Measurements from ENCODE around the gene TNFSF13B. TPM values are rescaled to one million over a fixed set of nuclear protein-coding genes. Genes with fewer than 3 reads are reported as not detected.

The TNFSF13B gene
- total RNA-seq, 1 donor from 2014 or later, result 0.47 TPM

GRCh38 chr13:108352599-108352998, 83.1 kb downstream of the TNFSF13B start:
- peak overlapping the region; percentile 9 for H3K27ac Mint-ChIP-seq (ENCODE audit: unreplicated experiment)
- no peak for DNase-seq
- peaks cover 17% of the 10 kb centered on the region for H3K4me1 Mint-ChIP-seq (ENCODE audit: low read depth, unreplicated experiment)
- no peaks in the 10 kb centered on the region for H3K27me3 Mint-ChIP-seq (ENCODE audit: unreplicated experiment)
- no peak overlapping the region for H3K4me3 Mint-ChIP-seq (ENCODE audit: unreplicated experiment)
- TF ChIP-seq, protein P1, sequence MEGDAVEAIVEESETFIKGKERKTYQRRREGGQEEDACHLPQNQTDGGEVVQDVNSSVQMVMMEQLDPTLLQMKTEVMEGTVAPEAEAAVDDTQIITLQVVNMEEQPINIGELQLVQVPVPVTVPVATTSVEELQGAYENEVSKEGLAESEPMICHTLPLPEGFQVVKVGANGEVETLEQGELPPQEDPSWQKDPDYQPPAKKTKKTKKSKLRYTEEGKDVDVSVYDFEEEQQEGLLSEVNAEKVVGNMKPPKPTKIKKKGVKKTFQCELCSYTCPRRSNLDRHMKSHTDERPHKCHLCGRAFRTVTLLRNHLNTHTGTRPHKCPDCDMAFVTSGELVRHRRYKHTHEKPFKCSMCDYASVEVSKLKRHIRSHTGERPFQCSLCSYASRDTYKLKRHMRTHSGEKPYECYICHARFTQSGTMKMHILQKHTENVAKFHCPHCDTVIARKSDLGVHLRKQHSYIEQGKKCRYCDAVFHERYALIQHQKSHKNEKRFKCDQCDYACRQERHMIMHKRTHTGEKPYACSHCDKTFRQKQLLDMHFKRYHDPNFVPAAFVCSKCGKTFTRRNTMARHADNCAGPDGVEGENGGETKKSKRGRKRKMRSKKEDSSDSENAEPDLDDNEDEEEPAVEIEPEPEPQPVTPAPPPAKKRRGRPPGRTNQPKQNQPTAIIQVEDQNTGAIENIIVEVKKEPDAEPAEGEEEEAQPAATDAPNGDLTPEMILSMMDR (IDR thresholded peaks at IDR 0.05; ENCODE audit: partially characterized antibody, unreplicated experiment), result no peak
- no peaks in the 10 kb centered on the region for H3K36me3 Mint-ChIP-seq (ENCODE audit: unreplicated experiment)
- H3K9me3 Mint-ChIP-seq (ENCODE audit: unreplicated experiment), result peaks cover under 1% of the 10 kb centered on the region

DNA sequence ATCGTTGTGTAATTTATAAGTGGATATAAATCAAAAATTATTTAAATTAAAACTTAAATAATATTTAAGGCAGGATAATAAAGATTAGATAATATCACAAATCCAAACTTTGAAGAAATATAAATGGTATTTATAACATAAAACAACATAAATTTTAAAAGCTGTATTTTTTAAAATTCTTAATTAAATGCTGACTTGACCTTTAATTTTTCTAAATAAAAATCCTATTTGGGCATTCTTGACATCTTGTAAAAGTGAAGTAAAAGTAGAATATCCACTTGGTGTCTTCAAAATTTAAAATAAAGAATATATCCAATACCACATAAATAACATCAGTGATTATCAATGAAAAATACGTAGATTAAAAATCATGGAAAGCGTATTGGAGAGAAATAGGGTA, 87.7 kb downstream of the TNFSF13B start:
- H3K27ac Mint-ChIP-seq (ENCODE audit: unreplicated experiment), result no peak overlapping the region
- TF ChIP-seq, protein P1 (IDR thresholded peaks at IDR 0.05; ENCODE audit: partially characterized antibody, unreplicated experiment), result no peak
- peaks cover 22% of the 10 kb centered on the region for H3K4me1 Mint-ChIP-seq (ENCODE audit: low read depth, unreplicated experiment)
- no peak overlapping the region for H3K4me3 Mint-ChIP-seq (ENCODE audit: unreplicated experiment)
- peaks cover 3% of the 10 kb centered on the region for H3K9me3 Mint-ChIP-seq (ENCODE audit: unreplicated experiment)
- no peaks in the 10 kb centered on the region for H3K36me3 Mint-ChIP-seq (ENCODE audit: unreplicated experiment)
- H3K27me3 Mint-ChIP-seq (ENCODE audit: unreplicated experiment), result no peaks in the 10 kb centered on the region
- no peak for DNase-seq

Other genes with a start within 250 kb of the TNFSF13B start
- gene LIG4, start 54.2 kb upstream of the TNFSF13B start, total RNA-seq (ENCODE audit: unreplicated experiment), result 19.8 TPM
- gene ABHD13, start 51.3 kb upstream of the TNFSF13B start, total RNA-seq (ENCODE audit: unreplicated experiment), result 8.7 TPM

Measured in glutamatergic neuron (in vitro differentiated cells).